Thymus (tissue), 11 donors: ENCODE results near the gene CX3CR1. TPM values are rescaled to one million over a fixed set of nuclear protein-coding genes. Genes with fewer than 3 reads are reported as not detected.
"Not testable (repeated sequence)": the region's sequence is repeated elsewhere in the genome, so short reads cannot be mapped to it uniquely, and the experiment has no call there.

Source experiments
- DNase-seq, 9 donors: peaks; one replicate each; pipeline ENCODE4 v3.0.0-alpha.2; 2013; ENCODE audit warnings: low spot score in 9 of 9, low read depth in 6 of 9, missing footprints in 1 of 9
- H3K27ac ChIP-seq, 2 donors: one replicate each; pipeline ENCODE4 v1.5.1; 2013; ENCODE audit warnings: control low read depth in 1 of 2, low read depth in 1 of 2, low read length in 1 of 2, mild to moderate bottlenecking in 1 of 2, moderate library complexity in 1 of 2
- H3K27me3 ChIP-seq, 2 donors: one replicate each; pipeline ENCODE4 v1.5.1; 2013; ENCODE audit warnings: low read length in 1 of 2; ENCODE audit not compliant: control insufficient read depth in 2 of 2, insufficient read depth in 1 of 2
- H3K36me3 ChIP-seq, 2 donors: one replicate each; pipeline ENCODE4 v1.5.1; 2013; ENCODE audit warnings: low read length in 1 of 2, mild to moderate bottlenecking in 1 of 2, moderate library complexity in 1 of 2; ENCODE audit not compliant: control insufficient read depth in 2 of 2, insufficient read depth in 2 of 2
- H3K4me1 ChIP-seq, 2 donors: one replicate each; pipeline ENCODE4 v1.5.1; 2013; ENCODE audit warnings: low read length in 2 of 2; ENCODE audit not compliant: control insufficient read depth in 2 of 2, insufficient read depth in 2 of 2
- H3K4me3 ChIP-seq, 2 donors: one replicate each; pipeline ENCODE4 v1.5.1; 2013; ENCODE audit warnings: low read length in 2 of 2, control low read depth in 1 of 2, mild to moderate bottlenecking in 1 of 2
- H3K9me3 ChIP-seq, 2 donors: one replicate each; pipeline ENCODE4 v1.5.1; 2013; ENCODE audit warnings: low read length in 1 of 2, mild to moderate bottlenecking in 1 of 2; ENCODE audit not compliant: control insufficient read depth in 2 of 2, insufficient read depth in 1 of 2
- WGBS: extraction: QIAGEN DNeasy Blood & Tissue Kit; methylation state at CpG from one replicate; pipeline ENCODE4 v1.1.7; 2013; 5-methylcytosine and 5-hydroxymethylcytosine counted together
- polyA plus RNA-seq: library from polyadenylated mRNA; stranded (reverse); fragments of 200-250 nt; gene quantifications from one replicate; pipeline ENCODE4 v1.2.3, GENCODE V29; 2013
- total RNA-seq: library from RNA; stranded (reverse); fragments of 120-200 nt; gene quantifications from one replicate; pipeline ENCODE4 v1.2.4, GENCODE V29; 2013
- donor health status: healthy.

The CX3CR1 gene
- total and polyA plus RNA-seq, 2 donors: 0.55 to 2.3 TPM

- 58% methylated on average over 6 of the region's 6 CpGs for WGBS
- no peak for DNase-seq
- Histone ChIP-seq H3K4me1 (peaks cover 2 to 15% of the 10 kb centered on the region in 2 donors), H3K4me3 (no peak overlapping the region), H3K36me3 (no peaks in the 10 kb centered on the region), H3K9me3 (no peaks in the 10 kb centered on the region), H3K27ac (no peak overlapping the region), H3K27me3 (no peaks in the 10 kb centered on the region)
These were observed 30.3 kb downstream of the CX3CR1 start for GRCh38 chr3:39249453-39250115.

- H3K4me1 ChIP-seq: no peaks in the 10 kb centered on the region
- no peaks in the 10 kb centered on the region for H3K27me3 ChIP-seq
- no peak for DNase-seq
- no peak overlapping the region for H3K27ac ChIP-seq
- H3K4me3 ChIP-seq: no peak overlapping the region
- H3K9me3 ChIP-seq: no peaks in the 10 kb centered on the region
- H3K36me3 ChIP-seq: no peaks in the 10 kb centered on the region
These were observed 38.3 kb downstream of the CX3CR1 start for GRCh38 chr3:39241561-39241960.

GRCh38 chr3:39237027-39237426, 42.8 kb downstream of the CX3CR1 start:
- H3K27me3 ChIP-seq: no peaks in the 10 kb centered on the region
- 93% methylated on average over 6 of the region's 6 CpGs for WGBS
- H3K27ac ChIP-seq: no peak overlapping the region
- H3K4me3 ChIP-seq: no peak overlapping the region
- DNase-seq: no peak
- no peaks in the 10 kb centered on the region for H3K36me3 ChIP-seq
- peaks cover 19 to 25% of the 10 kb centered on the region in 2 donors for H3K4me1 ChIP-seq
- H3K9me3 ChIP-seq: no peaks in the 10 kb centered on the region

GRCh38 chr3:39234651-39235050, 45.2 kb downstream of the CX3CR1 start:
- Histone ChIP-seq H3K27me3 (no peaks in the 10 kb centered on the region), H3K9me3 (no peaks in the 10 kb centered on the region), H3K4me3 (no peak overlapping the region), H3K4me1 (peaks cover 19 to 25% of the 10 kb centered on the region in 2 donors), H3K27ac (no peak overlapping the region), H3K36me3 (no peaks in the 10 kb centered on the region)
- peak in 6 of 9 donors; percentile 23 to 69 (median 32) for DNase-seq
- 38% methylated on average over 2 of the region's 2 CpGs for WGBS

- Histone ChIP-seq H3K27ac (no peak overlapping the region), H3K4me1 (peaks cover 19 to 25% of the 10 kb centered on the region in 2 donors), H3K36me3 (no peaks in the 10 kb centered on the region), H3K9me3 (no peaks in the 10 kb centered on the region), H3K27me3 (no peaks in the 10 kb centered on the region), H3K4me3 (no peak overlapping the region)
- WGBS: 28% methylated on average over 3 of the region's 3 CpGs
- no peak for DNase-seq
These were observed 47.0 kb downstream of the CX3CR1 start for GRCh38 chr3:39232859-39233258.

- Histone ChIP-seq H3K36me3 (no peaks in the 10 kb centered on the region), H3K4me3 (no peak overlapping the region), H3K4me1 (peaks cover 19 to 25% of the 10 kb centered on the region in 2 donors), H3K27me3 (no peaks in the 10 kb centered on the region), H3K27ac (no peak overlapping the region), H3K9me3 (no peaks in the 10 kb centered on the region)
- DNase-seq: no peak
- WGBS: 93% methylated on average over 1 of the region's 1 CpG
These were observed 49.4 kb downstream of the CX3CR1 start for GRCh38 chr3:39230453-39230852.

GRCh38 chr3:39228496-39228895, 51.3 kb downstream of the CX3CR1 start:
- no peak overlapping the region for H3K4me3 ChIP-seq
- no peak overlapping the region for H3K27ac ChIP-seq
- DNase-seq: no peak
- 86% methylated on average over 3 of the region's 4 CpGs for WGBS
- H3K36me3 ChIP-seq: no peaks in the 10 kb centered on the region
- H3K9me3 ChIP-seq: no peaks in the 10 kb centered on the region
- no peaks in the 10 kb centered on the region for H3K27me3 ChIP-seq
- peaks cover 11 to 12% of the 10 kb centered on the region in 2 donors for H3K4me1 ChIP-seq

- H3K27ac ChIP-seq, H3K27me3 ChIP-seq, H3K9me3 ChIP-seq, H3K4me3 ChIP-seq, H3K36me3 ChIP-seq, H3K4me1 ChIP-seq, DNase-seq: not testable (repeated sequence)
- 98% methylated on average over 25 of the region's 32 CpGs for WGBS
These were observed 52.2 kb downstream of the CX3CR1 start for GRCh38 chr3:39227596-39227995.

GRCh38 chr3:39226106-39226741, 53.6 kb downstream of the CX3CR1 start:
- no peaks in the 10 kb centered on the region for H3K27me3 ChIP-seq
- no peaks in the 10 kb centered on the region for H3K36me3 ChIP-seq
- no peak overlapping the region for H3K4me3 ChIP-seq
- DNase-seq: no peak
- H3K4me1 ChIP-seq: no peaks in the 10 kb centered on the region
- WGBS: 13% methylated on average over 3 of the region's 3 CpGs
- H3K9me3 ChIP-seq: no peaks in the 10 kb centered on the region
- no peak overlapping the region for H3K27ac ChIP-seq
